Fibroblast of upper back skin (primary cell): ENCODE measurements around the gene TANGO6.
"Not testable (repeated sequence)": the region's sequence is repeated elsewhere in the genome, so short reads cannot be mapped to it uniquely, and the experiment has no call there.

ENCODE experiments used
- DNase-seq: peaks from one replicate; pipeline ENCODE4 v3.0.0-alpha.2; 2013

Gene TANGO6

DNA sequence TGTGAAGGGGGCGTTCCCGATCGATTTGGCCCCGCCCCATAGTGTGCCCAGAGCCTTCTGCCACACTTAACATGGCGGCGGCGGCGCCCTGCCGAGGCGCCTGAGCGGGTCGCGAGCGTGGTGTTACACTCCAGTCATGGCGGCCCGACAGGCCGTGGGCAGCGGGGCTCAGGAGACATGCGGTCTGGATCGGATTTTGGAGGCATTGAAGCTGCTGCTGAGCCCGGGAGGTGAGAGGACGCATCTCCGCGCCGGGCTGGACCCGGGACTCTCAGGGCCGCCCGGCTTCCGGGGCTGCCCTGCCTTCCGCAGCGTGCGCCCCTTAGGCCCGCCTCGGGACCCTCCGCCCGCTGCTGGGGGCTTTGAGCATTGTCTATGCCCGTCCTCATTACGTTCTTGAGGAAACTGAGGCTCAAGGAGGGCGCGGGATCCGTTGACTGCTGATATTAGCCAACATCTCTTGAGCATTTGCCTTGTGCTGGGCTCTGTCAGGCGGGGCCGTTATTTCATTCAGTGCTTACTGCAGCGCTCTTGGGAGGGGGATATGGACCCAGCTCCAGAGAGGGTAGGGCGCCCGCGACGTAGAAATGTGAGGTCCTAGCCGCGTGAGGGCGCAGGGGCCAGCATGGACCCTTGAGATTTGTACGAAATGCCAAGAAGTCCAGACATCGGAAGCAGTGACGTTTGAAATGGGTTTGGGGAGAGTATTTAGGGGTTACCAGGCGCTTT lies at the start of gene TANGO6:
TANGO6 (plus strand) TSS at position 50 of the 729 bp plus-strand sequence; CDS start at position 137, 87 bp downstream.
- peak; percentile 82 for DNase-seq

DNA sequence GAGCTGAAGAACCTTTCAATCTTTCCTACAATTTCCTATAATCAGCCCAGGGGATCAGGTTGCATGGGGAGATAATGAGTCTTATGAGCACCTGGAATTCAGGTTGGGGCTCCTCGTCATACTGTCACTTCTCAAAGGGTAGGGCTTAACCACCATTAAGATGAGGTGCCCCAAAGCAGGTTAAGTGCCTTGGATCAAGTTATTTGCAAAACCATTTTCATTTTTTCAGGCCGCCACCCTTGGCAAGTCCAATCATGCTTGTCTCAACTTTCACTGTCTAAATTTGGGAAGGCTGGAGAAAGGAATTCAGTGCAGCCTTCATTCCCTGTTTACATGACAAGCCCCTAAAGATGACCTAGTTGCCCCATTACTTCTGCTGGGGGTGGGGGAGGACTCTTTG lies 44.9 kb upstream of the TANGO6 start:
- DNase-seq = no peak

DNA sequence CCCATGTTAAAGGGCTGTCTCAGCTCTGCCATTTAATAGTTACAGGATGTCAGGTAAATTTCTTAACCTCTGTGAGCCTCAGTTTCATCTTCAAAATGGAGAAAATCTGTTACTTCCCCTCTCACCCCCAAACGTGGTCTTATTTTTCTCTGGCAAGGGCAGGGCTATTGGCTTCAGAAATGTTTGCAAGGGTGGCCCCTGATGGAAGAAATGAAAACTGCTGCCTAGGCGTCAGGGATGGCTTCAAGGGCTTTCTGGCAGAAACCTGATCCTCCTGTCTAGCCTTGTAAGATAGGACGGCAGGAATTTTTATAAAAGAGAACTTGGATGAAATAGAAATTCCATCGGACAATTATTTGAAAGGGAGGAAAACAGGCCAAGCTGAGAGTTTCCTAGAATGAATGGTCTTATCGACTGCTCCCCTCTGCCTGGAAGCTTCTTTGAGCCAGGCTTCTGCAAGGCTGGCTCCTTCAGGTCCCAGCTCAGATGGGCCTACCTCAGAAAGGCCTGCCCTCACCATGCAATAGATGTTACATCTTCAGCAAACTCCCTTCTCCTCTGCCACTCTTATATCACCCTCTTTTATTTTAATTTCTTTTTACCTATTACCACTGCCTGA lies 43.0 kb upstream of the TANGO6 start:
- peak; percentile 93 for DNase-seq

- DNase-seq = peak; percentile 89
Observed at GRCh38 chr16:68802190-68802589, 41.1 kb upstream of the TANGO6 start.

- DNase-seq = no peak
Observed at GRCh38 chr16:68806422-68806821, 36.9 kb upstream of the TANGO6 start.

- DNase-seq = no peak
Observed at GRCh38 chr16:68806981-68807380, 36.4 kb upstream of the TANGO6 start.

DNA sequence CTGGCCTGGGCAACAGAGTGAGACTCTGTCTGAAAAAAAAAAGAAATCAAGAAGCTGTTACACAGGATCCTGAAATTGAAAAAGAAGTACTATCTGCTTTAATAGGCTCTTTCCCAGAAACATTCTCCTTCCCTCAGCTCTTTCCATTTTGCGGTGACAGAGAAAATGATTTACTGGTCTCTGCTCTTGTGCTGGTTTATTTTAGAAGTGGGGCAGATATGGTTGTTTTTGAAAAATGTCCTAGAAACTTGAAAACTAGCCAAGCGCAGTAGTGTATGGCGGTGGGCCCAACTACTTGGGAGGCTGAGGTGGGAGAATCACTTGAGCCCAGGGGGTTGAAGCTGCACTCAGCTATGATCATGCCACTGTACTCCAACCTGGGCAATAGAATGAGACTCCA lies 28.8 kb upstream of the TANGO6 start:
- DNase-seq = peak; percentile 59

GRCh38 chr16:68823401-68824135 lies 19.8 kb upstream of the TANGO6 start:
- DNase-seq = peak; percentile 96

DNA sequence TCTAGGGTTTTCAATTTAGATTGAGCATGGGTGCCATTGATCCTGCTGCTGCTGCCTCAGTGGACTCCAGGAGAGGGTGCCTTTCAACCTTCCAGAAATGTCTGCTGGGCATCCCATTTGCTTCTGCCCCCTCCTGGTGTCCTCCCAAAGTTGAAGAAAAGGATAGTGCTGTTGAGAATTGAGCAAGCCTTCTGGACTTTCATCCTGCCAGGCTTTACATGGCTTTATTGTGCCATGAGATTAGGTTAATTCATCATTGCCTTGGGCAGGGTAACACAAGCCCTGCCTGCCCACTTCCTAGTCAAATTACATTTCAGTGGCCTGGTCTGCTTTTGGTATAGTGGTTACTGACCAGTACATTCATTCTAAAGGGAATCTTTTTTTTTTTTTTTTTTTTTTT lies 17.9 kb upstream of the TANGO6 start:
- DNase-seq = no peak

- DNase-seq = no peak
Observed at GRCh38 chr16:68826652-68827051, 16.7 kb upstream of the TANGO6 start.

GRCh38 chr16:68833251-68833650 lies 10.1 kb upstream of the TANGO6 start:
- no peak for DNase-seq

GRCh38 chr16:68834550-68834949 lies 8.8 kb upstream of the TANGO6 start:
- DNase-seq = no peak

- DNase-seq = no peak
Observed at GRCh38 chr16:68835970-68836369, 7.4 kb upstream of the TANGO6 start.

DNA sequence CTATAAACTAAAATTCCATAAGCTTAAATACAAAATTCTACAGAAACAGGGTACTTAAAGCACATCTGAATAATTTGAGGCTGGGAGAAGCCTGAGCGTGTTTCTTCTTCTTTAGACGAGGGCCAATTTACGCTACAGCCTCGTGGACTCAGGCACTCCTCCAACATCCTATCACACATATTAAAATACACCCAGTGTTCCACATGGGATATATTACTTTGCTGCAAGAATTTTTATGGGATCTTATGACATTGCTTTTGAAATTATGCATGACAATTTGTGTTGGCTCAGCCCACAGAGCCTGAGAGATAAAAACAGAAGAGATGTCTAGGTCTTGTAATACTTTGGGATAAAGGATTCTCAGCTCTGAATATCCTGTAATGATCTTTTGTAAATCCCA lies 3.5 kb upstream of the TANGO6 start:
- DNase-seq = no peak

GRCh38 chr16:68842964-68843481 lies 308 bp upstream of the TANGO6 start:
- DNase-seq = not testable (repeated sequence)

GRCh38 chr16:68844211-68844564 lies 857 bp downstream of the TANGO6 start:
- DNase-seq = no peak

- DNase-seq = no peak
Observed at GRCh38 chr16:68848786-68849185, 5.5 kb downstream of the TANGO6 start.

GRCh38 chr16:68850481-68850880 lies 7.2 kb downstream of the TANGO6 start:
- DNase-seq = no peak

GRCh38 chr16:68851601-68852000 lies 8.3 kb downstream of the TANGO6 start:
- no peak for DNase-seq

- DNase-seq = no peak
Observed at GRCh38 chr16:68857479-68857878, 14.1 kb downstream of the TANGO6 start.

DNA sequence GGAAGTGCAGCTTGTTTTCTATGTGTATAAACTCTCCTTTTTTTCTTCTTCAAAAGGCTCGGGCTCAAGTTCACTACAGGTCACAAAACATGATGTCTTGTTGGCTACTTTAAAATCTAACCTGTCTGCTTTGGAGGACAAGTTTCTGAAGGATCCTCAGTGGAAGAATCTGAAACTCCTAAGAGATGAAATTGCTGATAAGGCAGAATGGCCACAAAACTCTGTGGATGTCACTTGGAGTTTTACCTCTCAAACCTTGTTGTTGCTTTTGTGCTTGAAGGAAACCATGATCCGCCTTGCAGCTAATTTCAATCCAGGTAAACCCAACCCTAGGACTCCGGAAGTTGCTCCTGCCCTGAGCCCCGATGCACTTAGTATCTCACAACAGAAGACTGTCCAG lies 16.5 kb downstream of the TANGO6 start:
- no peak for DNase-seq

DNA sequence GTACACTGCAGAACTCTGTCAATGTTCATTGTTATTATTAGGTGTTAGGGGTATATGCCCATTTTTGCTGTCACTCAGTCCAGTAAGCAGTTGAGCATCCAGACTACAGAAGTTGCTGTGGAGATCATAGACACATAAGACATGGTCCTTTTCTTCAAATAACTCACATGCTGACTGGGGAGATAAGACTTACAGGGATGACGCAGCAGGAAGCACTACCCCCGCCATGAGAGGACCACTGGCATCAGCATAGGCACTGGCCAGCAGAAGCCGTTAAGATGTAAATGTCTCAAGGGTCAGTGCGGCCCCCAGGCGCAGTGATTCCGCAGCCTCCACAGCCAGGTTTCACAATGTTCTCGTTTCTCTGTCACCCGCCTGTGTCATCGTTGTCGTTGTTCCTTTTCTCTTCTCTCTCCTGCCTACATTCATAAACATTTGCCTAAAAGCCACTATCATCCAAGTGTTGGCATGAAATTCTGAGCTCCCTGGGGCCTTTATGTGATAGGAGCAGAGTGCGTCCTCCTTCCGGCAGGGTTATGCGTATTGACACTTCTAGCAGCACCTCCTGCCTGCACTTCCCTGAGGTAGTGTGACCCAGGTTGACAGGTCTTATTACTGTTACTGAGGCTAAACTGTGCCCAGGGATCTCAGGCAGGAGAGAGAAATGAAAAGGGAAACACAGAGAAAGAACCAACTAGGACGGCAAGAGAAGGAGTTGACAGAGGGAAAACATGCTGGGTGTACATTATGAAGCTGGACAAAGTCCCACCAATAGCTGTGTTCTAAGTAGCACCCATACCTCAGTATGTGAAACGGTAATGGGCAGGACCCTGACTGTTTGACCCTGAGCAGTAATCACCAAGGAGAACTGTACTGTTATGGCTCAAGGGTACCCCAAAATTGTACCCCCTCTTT lies 17.9 kb downstream of the TANGO6 start:
- DNase-seq = no peak

- DNase-seq = no peak
Observed at GRCh38 chr16:68866933-68867332, 23.6 kb downstream of the TANGO6 start.
